SU-DHL-6 (cell line): Measurements from ENCODE around the gene ADM2.

Experiments used
- EZH2phosphoT487 ChIP-seq: fragments of 200-600 bp; sonication (generic), shearing (Covaris generic); conservative IDR thresholded peaks from 2 replicates; pipeline ENCODE4 v1.6.1; 2018; ENCODE audit warnings: mild to moderate bottlenecking, antibody characterized with exemption, low read length, moderate library complexity, mixed read lengths
- TF ChIP-seq, protein P1 (sequence below): fragments of 200-600 bp; sonication (generic); IDR thresholded peaks from one replicate; pipeline ENCODE4 v1.5.1; 2017; ENCODE audit warnings: antibody characterized with exemption, mild to moderate bottlenecking, low read length, moderate library complexity; ENCODE audit not compliant: insufficient read depth, poor library complexity, severe bottlenecking

DNA sequence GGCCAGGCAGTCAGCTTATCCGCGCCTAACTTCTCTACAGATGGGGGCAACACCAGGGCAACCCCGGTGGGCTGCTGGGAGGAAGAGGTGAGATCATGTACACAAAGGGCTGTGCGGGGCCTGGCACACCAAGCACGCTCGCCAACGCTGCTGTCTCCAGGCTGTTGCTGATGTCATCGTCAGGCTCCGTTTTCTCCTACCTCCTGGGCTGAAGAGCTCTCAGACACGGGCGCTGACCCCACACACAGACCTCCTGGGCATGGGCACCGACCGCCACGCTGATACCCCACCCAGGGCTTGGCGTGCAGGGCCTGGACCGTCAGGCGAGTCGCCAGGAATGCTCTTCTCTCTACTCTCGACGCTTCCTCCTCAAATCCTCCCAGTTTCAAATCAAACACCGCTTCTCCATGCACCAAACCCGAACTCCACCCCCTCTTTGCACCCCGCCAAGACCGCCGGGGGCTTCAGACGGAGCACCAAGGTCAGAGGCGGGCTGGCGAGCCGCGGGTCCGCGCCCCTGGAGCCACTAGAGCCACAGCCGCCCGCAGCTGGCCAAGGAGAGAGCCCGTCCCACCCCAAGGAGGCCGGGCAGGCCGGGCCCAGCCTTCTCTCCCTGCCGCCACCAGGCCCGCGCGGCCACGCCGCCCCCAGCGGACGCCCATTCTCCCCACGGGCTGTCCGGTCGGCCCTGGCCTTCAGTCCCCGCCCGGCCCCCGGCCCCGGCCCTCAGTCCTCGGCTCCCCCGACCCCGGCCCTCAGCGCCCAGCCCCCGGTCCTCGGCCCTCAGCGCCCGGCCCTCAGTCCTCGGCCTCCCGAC lies 7.3 kb upstream of the ADM2 start:
- TF ChIP-seq, protein P1, sequence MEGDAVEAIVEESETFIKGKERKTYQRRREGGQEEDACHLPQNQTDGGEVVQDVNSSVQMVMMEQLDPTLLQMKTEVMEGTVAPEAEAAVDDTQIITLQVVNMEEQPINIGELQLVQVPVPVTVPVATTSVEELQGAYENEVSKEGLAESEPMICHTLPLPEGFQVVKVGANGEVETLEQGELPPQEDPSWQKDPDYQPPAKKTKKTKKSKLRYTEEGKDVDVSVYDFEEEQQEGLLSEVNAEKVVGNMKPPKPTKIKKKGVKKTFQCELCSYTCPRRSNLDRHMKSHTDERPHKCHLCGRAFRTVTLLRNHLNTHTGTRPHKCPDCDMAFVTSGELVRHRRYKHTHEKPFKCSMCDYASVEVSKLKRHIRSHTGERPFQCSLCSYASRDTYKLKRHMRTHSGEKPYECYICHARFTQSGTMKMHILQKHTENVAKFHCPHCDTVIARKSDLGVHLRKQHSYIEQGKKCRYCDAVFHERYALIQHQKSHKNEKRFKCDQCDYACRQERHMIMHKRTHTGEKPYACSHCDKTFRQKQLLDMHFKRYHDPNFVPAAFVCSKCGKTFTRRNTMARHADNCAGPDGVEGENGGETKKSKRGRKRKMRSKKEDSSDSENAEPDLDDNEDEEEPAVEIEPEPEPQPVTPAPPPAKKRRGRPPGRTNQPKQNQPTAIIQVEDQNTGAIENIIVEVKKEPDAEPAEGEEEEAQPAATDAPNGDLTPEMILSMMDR = no peak
- TF ChIP-seq EZH2phosphoT487 = no peak
